HepG2 (cell line): ENCODE results near the gene HECTD3. TPM values are rescaled to one million over a fixed set of nuclear protein-coding genes. Genes with fewer than 3 reads are reported as not detected.

Experiments
- ATAC-seq: fragments of 200-7000 bp; cut with Tn5 transposase; 3 replicates; pipeline ENCODE4 v1.9.1; 2020; ENCODE audit warnings: mild to moderate bottlenecking, moderate library complexity
- BruUV-seq: library from RNA; stranded (reverse); fragments of 400-500 nt; replicated peaks from 2 replicates; lab custom pipeline; 2021; lab: Mats Ljungman, UMichigan
- CTCF ChIA-PET: fragments of 300-600 bp; formaldehyde crosslinking; extraction: SDS; loops from one replicate; lab custom pipeline; 2021; ENCODE audit warnings: low total read pairs, inconsistent platforms, low intra/inter-chr PET ratio; lab: Yijun Ruan, JAX
- POLR2A ChIA-PET: fragments of 350-600 bp; sonication (Branson Sonifier 250); formaldehyde crosslinking; loops from one replicate; lab custom pipeline; 2020; ENCODE audit warnings: antibody characterized with exemption, inconsistent platforms; lab: Yijun Ruan, JAX
- DNase-seq: peaks from one replicate; pipeline ENCODE4 v3.0.0-alpha.2; 2015; ENCODE audit warnings: low spot score
- FAIRE-seq: peaks from 3 replicates; lab custom pipeline; 2011; peaks lifted over from hg19 to GRCh38; lab: Jason Lieb, UNC
- H2AFZ ChIP-seq: one replicate; pipeline ENCODE4 v1.6.1; 2011; ENCODE audit warnings: low read length, inconsistent platforms
- H3K27ac ChIP-seq: fragments of 300-600 bp; 3 replicates; pipeline ENCODE4 v1.8.0; 2011; ENCODE audit warnings: mixed run types, mild to moderate bottlenecking, mixed read lengths, low read length, inconsistent platforms; ENCODE audit not compliant: insufficient read depth; ENCODE audit errors: extremely low read length
- H3K27me3 ChIP-seq, 2 experiments: fragments of 200-600 bp in 1 of 2; 2 replicates in 1 of 2; 3 replicates in 1 of 2; pipeline versions ENCODE4 v1.6.0 to v1.8.0; 2011; ENCODE audit warnings: low read length in 2 of 2, mild to moderate bottlenecking in 2 of 2, moderate library complexity in 2 of 2, inconsistent platforms in 1 of 2; ENCODE audit not compliant: insufficient read depth in 2 of 2, control insufficient read depth in 1 of 2
- H3K36me3 ChIP-seq, 2 experiments: fragments of 200-600 bp in 1 of 2; replicated peaks in 1 of 2; 2 replicates in 1 of 2; 3 replicates in 1 of 2; pipeline versions ENCODE4 v1.5.1 to v1.8.0; 2011; ENCODE audit warnings: low read length in 2 of 2, inconsistent platforms in 1 of 2; ENCODE audit not compliant: insufficient read depth in 2 of 2, control insufficient read depth in 1 of 2
- H3K4me1 ChIP-seq: 2 replicates; pipeline ENCODE4 v1.5.1; 2012; ENCODE audit warnings: low read length, inconsistent platforms; ENCODE audit not compliant: insufficient read depth
- H3K4me2 ChIP-seq: 2 replicates; pipeline ENCODE4 v1.6.0; 2011; ENCODE audit warnings: low read depth, low read length, inconsistent platforms
- H3K4me3 ChIP-seq, 3 experiments: fragments of 200-600 bp in 1 of 3; sonication (generic), shearing (Covaris generic) in 1 of 3; replicated peaks in 1 of 3; 2 replicates each; pipeline ENCODE4 v1.5.1; 2011 to 2016; ENCODE audit warnings: low read length in 3 of 3, inconsistent platforms in 2 of 3, low read depth in 2 of 3, mild to moderate bottlenecking in 2 of 3, control low read depth in 1 of 3, mixed read lengths in 1 of 3; ENCODE audit not compliant: insufficient read depth in 1 of 3
- H3K79me2 ChIP-seq: one replicate; pipeline ENCODE4 v1.6.1; 2011; ENCODE audit warnings: low read length, inconsistent platforms; ENCODE audit not compliant: insufficient read depth
- H3K9ac ChIP-seq: 2 replicates; pipeline ENCODE4 v1.6.0; 2011; ENCODE audit warnings: mild to moderate bottlenecking, low read depth, low read length, inconsistent platforms; ENCODE audit not compliant: insufficient read depth
- H3K9me3 ChIP-seq: 2 replicates; pipeline ENCODE4 v1.5.1; 2012; ENCODE audit warnings: mild to moderate bottlenecking, low read length
- H4K20me1 ChIP-seq: 2 replicates; pipeline ENCODE4 v1.6.0; 2011; ENCODE audit warnings: inconsistent platforms, mild to moderate bottlenecking, low read length, moderate library complexity; ENCODE audit not compliant: insufficient read depth
- ATF5 ChIP-seq: sonication (generic); formaldehyde crosslinking; IDR thresholded peaks from 2 replicates; pipeline ENCODE4 v1.4.0; 2020; ENCODE audit warnings: mild to moderate bottlenecking, low read depth, missing genetic modification reagents
- PLSCR1 ChIP-seq: sonication (generic); formaldehyde crosslinking; IDR thresholded peaks from 2 replicates; pipeline ENCODE4 v1.5.0; 2020; ENCODE audit warnings: missing genetic modification reagents, mild to moderate bottlenecking, borderline replicate concordance
- POGZ ChIP-seq: sonication (generic); formaldehyde crosslinking; IDR thresholded peaks from 2 replicates; pipeline ENCODE4 v1.4.0; 2020; ENCODE audit warnings: mild to moderate bottlenecking, missing genetic modification reagents
- WGBS: methylation state at CpG from one replicate; pipeline ENCODE4 v1.1.6; 2017; ENCODE audit warnings: low lambda C conversion rate; 5-methylcytosine and 5-hydroxymethylcytosine counted together
- in situ Hi-C: cut with HindIII; loops from 2 replicates; pipeline ENCODE4 v1.10.0; 2017; ENCODE audit warnings: low pct_unique_long_range_greater_than_20kb; ENCODE audit not compliant: extremely low pct_ligation_motif_present
- intact Hi-C: fragments of 100-400 bp; cut with micrococcal nuclease; formaldehyde crosslinking; loops from one replicate; pipeline ENCODE4 v1.10.0; 2022; ENCODE audit not compliant: unreplicated experiment
- polyA plus RNA-seq, 8 experiments: library from polyadenylated mRNA; depleted of rRNA in 3 of 8; stranded (reverse) in 7 of 8; unstranded in 1 of 8; fragments of >200 nt; fragmentation: Illumina TruSeq in 4 of 8; extraction: Trizol in 4 of 8; gene quantifications; 2 replicates each; pipeline versions ENCODE4 v1.2.1 to v1.2.3, GENCODE V29; 2011 to 2016; ENCODE audit warnings: low read depth in 4 of 8, missing spikeins in 1 of 8, mixed read lengths in 1 of 8; ENCODE audit not compliant: insufficient read depth in 1 of 8
- total RNA-seq, 5 experiments: library from RNA; depleted of rRNA; stranded (reverse); fragments of >200 nt; fragmentation: Illumina TruSeq; extraction: Trizol; gene quantifications; 2 replicates each; pipeline ENCODE4 v1.2.3, GENCODE V29; 2016; ENCODE audit warnings: low read depth in 1 of 5
- TF ChIP-seq, protein P1 (sequence below): sonication (generic); formaldehyde crosslinking; IDR thresholded peaks from 2 replicates; pipeline ENCODE4 v1.4.0; 2020; ENCODE audit warnings: mild to moderate bottlenecking, missing genetic modification reagents
- TF ChIP-seq, protein P2 (sequence below): IDR thresholded peaks from 2 replicates; pipeline ENCODE4 v1.6.1; 2016; ENCODE audit warnings: low read depth
- TF ChIP-seq, protein P3 (sequence below): sonication (generic); formaldehyde crosslinking; IDR thresholded peaks from 2 replicates; pipeline ENCODE4; 2020; ENCODE audit warnings: missing genetic modification reagents, mild to moderate bottlenecking, borderline replicate concordance

HECTD3 gene
- total and polyA plus RNA-seq, 2 of the 13 experiments (the other 11 are each of a cell fraction or from before 2014, with no cell fraction given), result 18.6 to 24.5 TPM

DNA sequence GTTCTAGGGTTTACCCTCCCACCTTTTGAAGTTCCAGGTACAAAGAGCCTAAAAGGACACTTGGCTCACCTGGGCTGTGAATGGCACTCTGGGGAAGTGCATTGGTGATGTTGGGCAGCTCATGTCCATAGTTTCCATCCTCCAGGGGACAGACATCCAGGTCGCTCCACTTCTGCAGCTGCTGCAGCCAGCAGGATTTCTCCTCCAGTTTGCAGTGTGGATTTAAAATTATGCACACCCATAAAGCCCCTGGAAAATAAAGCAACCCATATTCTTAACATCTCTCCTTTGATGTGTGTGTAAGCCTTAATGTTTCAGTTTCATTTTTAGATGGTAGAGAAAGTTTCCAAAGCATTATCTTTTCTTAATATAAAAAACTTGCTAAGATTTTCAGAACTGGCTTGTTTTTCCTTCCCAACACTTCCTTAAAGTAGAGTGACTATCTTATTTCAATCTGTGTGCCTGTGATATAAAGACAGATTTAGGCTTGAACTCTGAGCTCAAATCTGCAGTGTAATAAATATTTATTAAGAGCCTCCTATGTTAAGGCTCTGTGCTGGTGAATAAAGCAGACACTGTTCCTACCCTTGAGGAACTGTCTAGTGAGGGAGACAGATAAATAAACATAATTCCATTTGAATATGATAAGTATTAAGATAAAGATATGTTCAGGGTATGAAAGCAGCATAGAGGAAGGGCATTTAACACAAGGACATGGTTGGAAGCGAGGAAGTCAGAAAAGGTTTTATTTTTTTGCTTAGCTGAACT is 40.1 kb upstream of the HECTD3 start:
- no peaks in the 10 kb centered on the region for H3K79me2 ChIP-seq
- H3K27me3 ChIP-seq, result no peaks in the 10 kb centered on the region
- FAIRE-seq, result no peak
- POLR2A ChIA-PET, result no interaction called here
- ATAC-seq, result no peak
- no peak overlapping the region for H3K9ac ChIP-seq
- H3K4me1 ChIP-seq, result no peaks in the 10 kb centered on the region
- no peak overlapping the region for H3K4me2 ChIP-seq
- H4K20me1 ChIP-seq, result no peaks in the 10 kb centered on the region
- peaks cover 16 to 49% of the 10 kb centered on the region in 2 experiments for H3K36me3 ChIP-seq
- CTCF ChIA-PET, result no interaction called here
- no TSS peak for BruUV-seq
- DNase-seq, result no peak
- in situ Hi-C loops, result no loop called here
- no peak overlapping the region for H2AFZ ChIP-seq
- H3K27ac ChIP-seq, result no peak overlapping the region
- WGBS, result 99% methylated on average over 2 of the region's 2 CpGs
- no peaks in the 10 kb centered on the region for H3K9me3 ChIP-seq
- intact Hi-C loops, result no loop called here
- H3K4me3 ChIP-seq, result no peak overlapping the region
- TF ChIP-seq, protein P1, sequence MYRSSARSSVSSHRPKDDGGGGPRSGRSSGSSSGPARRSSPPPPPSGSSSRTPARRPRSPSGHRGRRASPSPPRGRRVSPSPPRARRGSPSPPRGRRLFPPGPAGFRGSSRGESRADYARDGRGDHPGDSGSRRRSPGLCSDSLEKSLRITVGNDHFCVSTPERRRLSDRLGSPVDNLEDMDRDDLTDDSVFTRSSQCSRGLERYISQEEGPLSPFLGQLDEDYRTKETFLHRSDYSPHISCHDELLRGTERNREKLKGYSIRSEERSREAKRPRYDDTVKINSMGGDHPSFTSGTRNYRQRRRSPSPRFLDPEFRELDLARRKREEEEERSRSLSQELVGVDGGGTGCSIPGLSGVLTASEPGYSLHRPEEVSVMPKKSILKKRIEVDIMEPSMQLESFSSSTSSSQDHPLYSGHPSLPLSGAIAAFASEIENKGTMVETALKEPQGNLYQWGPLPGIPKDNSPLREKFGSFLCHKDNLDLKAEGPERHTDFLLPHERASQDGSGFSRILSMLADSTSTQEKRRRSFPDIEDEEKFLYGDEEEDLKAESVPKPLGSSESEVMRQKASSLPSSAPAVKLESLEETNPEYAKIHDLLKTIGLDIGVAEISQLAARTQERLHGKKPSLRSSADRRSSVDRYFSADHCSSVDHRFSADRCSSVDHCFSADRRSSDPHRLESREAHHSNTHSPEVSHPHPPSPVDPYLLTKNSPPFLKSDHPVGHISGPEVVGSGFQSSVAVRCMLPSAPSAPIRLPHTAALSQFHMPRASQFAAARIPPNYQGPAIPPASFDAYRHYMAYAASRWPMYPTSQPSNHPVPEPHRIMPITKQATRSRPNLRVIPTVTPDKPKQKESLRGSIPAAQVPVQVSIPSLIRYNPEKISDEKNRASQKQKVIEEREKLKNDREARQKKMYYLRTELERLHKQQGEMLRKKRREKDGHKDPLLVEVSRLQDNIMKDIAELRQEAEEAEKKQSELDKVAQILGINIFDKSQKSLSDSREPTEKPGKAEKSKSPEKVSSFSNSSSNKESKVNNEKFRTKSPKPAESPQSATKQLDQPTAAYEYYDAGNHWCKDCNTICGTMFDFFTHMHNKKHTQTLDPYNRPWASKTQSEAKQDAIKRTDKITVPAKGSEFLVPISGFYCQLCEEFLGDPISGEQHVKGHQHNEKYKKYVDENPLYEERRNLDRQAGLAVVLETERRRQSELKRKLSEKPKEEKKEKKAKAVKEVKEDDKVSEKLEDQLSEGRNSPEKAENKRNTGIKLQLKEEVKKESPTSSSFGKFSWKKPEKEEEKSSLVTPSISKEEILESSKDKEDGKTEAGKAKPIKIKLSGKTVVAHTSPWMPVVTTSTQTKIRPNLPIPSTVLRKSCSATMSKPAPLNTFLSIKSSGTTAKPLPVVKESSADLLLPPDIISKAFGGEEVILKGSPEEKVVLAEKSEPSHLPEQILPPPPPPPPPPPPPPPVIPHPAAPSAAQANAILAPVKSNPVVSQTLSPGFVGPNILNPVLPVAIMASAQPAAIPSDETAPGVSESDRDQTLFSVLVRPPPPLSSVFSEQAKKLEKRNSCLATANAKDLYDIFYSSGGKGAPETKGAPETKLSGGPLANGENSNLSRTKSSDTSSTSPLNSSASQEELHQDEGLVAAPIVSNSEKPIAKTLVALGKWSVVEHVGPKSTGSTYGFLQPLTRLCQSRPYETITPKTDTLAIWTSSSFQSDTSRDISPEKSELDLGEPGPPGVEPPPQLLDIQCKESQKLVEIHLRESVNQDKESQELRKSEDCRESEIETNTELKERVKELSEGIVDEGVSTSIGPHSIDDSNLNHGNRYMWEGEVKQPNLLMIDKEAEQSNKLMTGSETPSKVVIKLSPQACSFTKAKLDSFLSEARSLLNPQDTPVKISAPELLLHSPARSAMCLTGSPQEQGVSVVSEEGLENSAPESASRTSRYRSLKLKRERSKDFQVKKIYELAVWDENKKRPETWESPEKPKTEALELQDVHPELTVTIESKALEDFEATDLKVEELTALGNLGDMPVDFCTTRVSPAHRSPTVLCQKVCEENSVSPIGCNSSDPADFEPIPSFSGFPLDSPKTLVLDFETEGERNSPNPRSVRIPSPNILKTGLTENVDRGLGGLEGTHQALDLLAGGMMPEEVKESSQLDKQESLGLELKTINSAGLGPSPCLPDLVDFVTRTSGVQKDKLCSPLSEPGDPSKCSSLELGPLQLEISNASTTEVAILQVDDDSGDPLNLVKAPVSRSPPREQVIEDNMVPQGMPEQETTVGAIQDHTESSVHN (CRISPR knock-in tag), result no peak
- TF ChIP-seq, protein P2, sequence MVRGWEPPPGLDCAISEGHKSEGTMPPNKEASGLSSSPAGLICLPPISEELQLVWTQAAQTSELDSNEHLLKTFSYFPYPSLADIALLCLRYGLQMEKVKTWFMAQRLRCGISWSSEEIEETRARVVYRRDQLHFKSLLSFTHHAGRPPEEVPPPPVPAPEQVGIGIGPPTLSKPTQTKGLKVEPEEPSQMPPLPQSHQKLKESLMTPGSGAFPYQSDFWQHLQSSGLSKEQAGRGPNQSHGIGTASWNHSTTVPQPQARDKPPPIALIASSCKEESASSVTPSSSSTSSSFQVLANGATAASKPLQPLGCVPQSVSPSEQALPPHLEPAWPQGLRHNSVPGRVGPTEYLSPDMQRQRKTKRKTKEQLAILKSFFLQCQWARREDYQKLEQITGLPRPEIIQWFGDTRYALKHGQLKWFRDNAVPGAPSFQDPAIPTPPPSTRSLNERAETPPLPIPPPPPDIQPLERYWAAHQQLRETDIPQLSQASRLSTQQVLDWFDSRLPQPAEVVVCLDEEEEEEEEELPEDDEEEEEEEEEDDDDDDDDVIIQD (CRISPR knock-in tag), result no peak
- no peak for TF ChIP-seq PLSCR1 (CRISPR knock-in tag)
- TF ChIP-seq, protein P3, sequence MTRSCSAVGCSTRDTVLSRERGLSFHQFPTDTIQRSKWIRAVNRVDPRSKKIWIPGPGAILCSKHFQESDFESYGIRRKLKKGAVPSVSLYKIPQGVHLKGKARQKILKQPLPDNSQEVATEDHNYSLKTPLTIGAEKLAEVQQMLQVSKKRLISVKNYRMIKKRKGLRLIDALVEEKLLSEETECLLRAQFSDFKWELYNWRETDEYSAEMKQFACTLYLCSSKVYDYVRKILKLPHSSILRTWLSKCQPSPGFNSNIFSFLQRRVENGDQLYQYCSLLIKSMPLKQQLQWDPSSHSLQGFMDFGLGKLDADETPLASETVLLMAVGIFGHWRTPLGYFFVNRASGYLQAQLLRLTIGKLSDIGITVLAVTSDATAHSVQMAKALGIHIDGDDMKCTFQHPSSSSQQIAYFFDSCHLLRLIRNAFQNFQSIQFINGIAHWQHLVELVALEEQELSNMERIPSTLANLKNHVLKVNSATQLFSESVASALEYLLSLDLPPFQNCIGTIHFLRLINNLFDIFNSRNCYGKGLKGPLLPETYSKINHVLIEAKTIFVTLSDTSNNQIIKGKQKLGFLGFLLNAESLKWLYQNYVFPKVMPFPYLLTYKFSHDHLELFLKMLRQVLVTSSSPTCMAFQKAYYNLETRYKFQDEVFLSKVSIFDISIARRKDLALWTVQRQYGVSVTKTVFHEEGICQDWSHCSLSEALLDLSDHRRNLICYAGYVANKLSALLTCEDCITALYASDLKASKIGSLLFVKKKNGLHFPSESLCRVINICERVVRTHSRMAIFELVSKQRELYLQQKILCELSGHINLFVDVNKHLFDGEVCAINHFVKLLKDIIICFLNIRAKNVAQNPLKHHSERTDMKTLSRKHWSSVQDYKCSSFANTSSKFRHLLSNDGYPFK (CRISPR knock-in tag), result no peak
- TF ChIP-seq ATF5, result no peak
- TF ChIP-seq POGZ (CRISPR knock-in tag), result no peak
